ENCODE data around the gene POM121. TPM values are rescaled to one million over a fixed set of nuclear protein-coding genes. Genes with fewer than 3 reads are reported as not detected.
"Not testable (repeated sequence)": the region's sequence is repeated elsewhere in the genome, so short reads cannot be mapped to it uniquely, and the experiment has no call there.

Gene POM121
- total RNA-seq, 4 donors from 2014 or later: 23.4 to 38.2 (median 30.2) TPM

GRCh38 chr7:72948714-72949113 is 23.8 kb downstream of the POM121 start:
- not testable (repeated sequence) for DNase-seq (ENCODE audit: low spot score in 2 of 2); H3K4me3 ChIP-seq; H3K27me3 ChIP-seq; H3K9me3 ChIP-seq; H3K27ac ChIP-seq; H3K4me1 ChIP-seq
- 60% methylated on average over 2 of the region's 23 CpGs for WGBS
- H3K36me3 ChIP-seq: peaks cover 31% of the 10 kb centered on the region

DNA sequence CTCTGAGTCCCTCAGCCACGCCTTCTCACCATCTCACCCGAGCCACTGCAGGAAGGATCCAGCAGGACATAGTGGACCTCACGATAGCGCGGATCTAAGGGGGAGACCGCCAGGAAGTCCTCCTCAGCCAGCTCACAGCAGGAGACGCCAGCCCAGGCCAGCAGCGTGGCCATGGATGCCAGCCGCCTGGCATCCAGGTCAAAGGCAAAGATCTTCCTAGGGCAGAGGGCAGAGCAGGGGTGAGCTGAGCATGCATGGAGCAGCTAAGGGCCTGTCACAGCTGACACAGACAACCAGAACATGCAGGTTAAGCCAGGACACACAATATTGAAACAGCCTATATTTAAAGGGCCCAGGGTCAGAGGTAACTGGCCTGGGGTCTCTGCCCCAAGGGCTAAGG is 24.4 kb downstream of the POM121 start:
- no CpG with 5 or more reads among the region's 9 CpGs for WGBS

GRCh38 chr7:72949686-72950085 is 24.8 kb downstream of the POM121 start:
- 92% methylated on average over 2 of the region's 6 CpGs for WGBS
- H3K36me3 ChIP-seq: peaks cover 31% of the 10 kb centered on the region
- not testable (repeated sequence) for DNase-seq (ENCODE audit: low spot score in 2 of 2); H3K27me3 ChIP-seq; H3K4me1 ChIP-seq; H3K4me3 ChIP-seq; H3K9me3 ChIP-seq; H3K27ac ChIP-seq

More for the DNA sequence above, 24.4 kb downstream of the POM121 start:
- H3K9me3 ChIP-seq; H3K27ac ChIP-seq; H3K4me1 ChIP-seq; H3K27me3 ChIP-seq; DNase-seq (ENCODE audit: low spot score in 2 of 2); H3K4me3 ChIP-seq: not testable (repeated sequence)
- H3K36me3 ChIP-seq: peaks cover 31% of the 10 kb centered on the region

GRCh38 chr7:72950432-72950831 is 25.5 kb downstream of the POM121 start:
- no CpG with 5 or more reads among the region's 6 CpGs for WGBS
- H3K27ac ChIP-seq; DNase-seq (ENCODE audit: low spot score in 2 of 2); H3K9me3 ChIP-seq; H3K4me3 ChIP-seq; H3K27me3 ChIP-seq; H3K4me1 ChIP-seq: not testable (repeated sequence)
- peaks cover 30% of the 10 kb centered on the region for H3K36me3 ChIP-seq

GRCh38 chr7:72953901-72954562 is 29.1 kb downstream of the POM121 start:
- no CpG with 5 or more reads among the region's 43 CpGs for WGBS
- H3K36me3 ChIP-seq; H3K9me3 ChIP-seq; DNase-seq (ENCODE audit: low spot score in 2 of 2); H3K27ac ChIP-seq; H3K4me1 ChIP-seq; H3K27me3 ChIP-seq: not testable (repeated sequence)
- peak overlapping the region; percentile 40 for H3K4me3 ChIP-seq

DNA sequence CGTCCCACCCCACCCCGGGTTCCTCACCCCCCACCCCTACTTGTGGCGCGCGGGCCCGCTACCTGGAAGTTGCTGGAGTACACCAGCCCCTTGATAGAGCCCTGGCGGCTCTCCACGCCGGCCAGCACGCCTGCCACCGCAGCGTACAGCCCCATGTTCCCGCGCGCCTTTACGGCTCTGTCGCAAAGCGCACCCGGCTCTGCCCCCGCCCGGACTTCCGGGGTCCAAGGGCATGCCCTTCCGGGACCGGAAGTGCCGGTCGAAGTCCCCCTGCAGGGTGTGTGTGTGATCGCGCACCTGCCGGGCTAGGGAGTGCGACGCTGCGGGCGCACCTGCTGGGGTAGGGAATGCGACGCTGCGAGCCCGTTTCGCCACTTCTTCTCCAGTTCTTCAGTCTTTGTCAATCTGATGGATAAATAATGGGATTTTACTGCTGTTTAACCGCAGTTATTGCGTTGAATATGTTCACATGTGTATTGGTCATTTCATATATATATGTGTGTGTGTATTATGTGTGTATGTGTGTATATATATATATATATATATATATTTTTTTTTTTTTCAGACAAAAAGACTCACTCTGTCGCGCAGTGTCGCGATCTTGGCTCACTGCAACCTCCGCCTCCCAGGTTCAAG is 29.8 kb downstream of the POM121 start:
- H3K27ac ChIP-seq; DNase-seq (ENCODE audit: low spot score in 2 of 2); H3K27me3 ChIP-seq; H3K36me3 ChIP-seq; H3K4me1 ChIP-seq; H3K9me3 ChIP-seq: not testable (repeated sequence)
- peak overlapping the region; percentile 40 for H3K4me3 ChIP-seq
- WGBS: 0% methylated on average over 3 of the region's 45 CpGs

- H3K36me3 ChIP-seq, H3K9me3 ChIP-seq, H3K4me3 ChIP-seq, H3K4me1 ChIP-seq, H3K27ac ChIP-seq, H3K27me3 ChIP-seq: not testable (repeated sequence)
- no CpG with 5 or more reads among the region's 18 CpGs for WGBS
- peak in 1 of 2 donors; percentile 16 for DNase-seq (ENCODE audit: low spot score in 2 of 2)
These were observed 35.1 kb downstream of the POM121 start for GRCh38 chr7:72960029-72960428.

DNA sequence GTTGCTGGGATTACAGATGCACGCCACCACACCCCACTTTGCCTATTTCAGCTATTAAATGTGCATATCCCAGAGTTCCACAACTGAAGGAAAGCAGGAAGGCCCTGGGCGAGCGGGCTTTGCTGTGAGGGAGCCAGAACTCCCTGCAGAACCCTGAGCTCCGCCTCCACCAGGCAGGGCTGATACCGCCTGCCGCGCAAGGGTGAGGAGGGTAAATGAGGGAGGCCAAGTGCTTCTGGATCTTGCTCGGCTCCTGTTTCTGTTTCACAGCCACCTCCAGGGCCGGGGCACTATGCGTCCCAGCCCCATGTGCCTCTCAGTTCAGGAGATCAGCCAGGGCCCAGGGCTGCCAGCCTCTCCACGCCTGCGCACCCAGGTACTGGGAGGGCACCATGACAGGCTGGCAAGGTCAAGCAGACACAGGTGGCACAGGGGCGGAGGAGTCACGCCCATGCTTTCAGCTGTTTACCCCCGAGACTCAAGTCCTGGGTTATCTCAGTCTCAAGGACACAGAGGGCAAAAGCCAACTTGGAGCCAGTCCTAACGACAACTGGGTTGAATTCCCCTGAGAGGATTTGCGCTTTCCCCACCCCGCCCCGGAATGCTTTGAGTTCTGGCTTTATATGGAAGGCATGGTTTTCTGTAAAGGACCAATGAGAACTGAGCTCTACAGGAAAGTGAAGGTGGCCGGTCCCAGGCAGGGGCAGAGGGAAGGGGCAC is 35.9 kb downstream of the POM121 start:
- H3K9me3 ChIP-seq; H3K4me1 ChIP-seq; DNase-seq (ENCODE audit: low spot score in 2 of 2); H3K27me3 ChIP-seq; H3K4me3 ChIP-seq; H3K36me3 ChIP-seq; H3K27ac ChIP-seq: not testable (repeated sequence)
- WGBS: no CpG with 5 or more reads among the region's 20 CpGs

GRCh38 chr7:72961346-72961650 is 36.4 kb downstream of the POM121 start:
- not testable (repeated sequence) for H3K27ac ChIP-seq; H3K9me3 ChIP-seq; DNase-seq (ENCODE audit: low spot score in 2 of 2); H3K4me1 ChIP-seq; H3K36me3 ChIP-seq; H3K27me3 ChIP-seq; H3K4me3 ChIP-seq
- WGBS: no CpG with 5 or more reads among the region's 9 CpGs

GRCh38 chr7:72963056-72963455 is 38.2 kb downstream of the POM121 start:
- H3K27ac ChIP-seq; H3K9me3 ChIP-seq; H3K4me1 ChIP-seq; H3K4me3 ChIP-seq; DNase-seq (ENCODE audit: low spot score in 2 of 2); H3K36me3 ChIP-seq; H3K27me3 ChIP-seq: not testable (repeated sequence)
- no CpG with 5 or more reads among the region's 8 CpGs for WGBS

DNA sequence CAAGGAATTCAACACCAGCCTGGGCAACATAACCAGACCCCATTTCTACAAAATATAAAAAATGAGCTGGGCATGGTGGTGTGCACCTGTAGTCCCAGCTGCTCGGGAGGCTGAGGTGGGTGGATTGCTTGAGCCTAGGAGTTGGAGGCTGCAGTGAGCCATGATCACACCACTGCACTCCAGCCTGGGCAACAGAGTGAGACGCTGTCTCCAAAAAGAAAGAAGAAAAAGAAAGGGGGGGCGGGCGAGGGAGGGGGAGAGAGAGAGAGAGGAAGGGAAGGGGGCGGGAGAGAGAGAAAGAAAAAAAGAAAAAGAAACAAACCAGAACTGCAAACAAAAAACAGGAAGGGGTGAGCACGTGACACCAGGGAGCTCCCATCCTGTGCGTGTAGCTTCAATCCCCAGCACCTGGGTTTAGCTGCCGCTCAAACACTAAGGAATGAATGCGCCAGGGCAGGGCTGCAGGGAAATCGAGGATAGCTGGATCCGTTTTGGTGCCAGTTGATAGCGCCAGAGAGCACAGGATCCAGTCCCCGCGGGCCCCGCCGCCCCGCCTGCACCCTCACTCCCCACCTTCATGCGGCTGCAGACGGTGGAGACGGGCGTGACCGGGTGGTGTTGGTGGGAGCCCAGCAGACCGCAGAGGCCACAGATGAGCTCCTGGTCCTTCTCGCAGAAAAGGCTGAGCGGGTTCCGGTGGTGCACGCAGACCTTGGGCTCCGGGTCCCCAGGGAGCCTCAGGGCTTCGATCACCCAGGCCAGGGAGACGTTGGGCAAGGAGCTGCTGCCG is 40.5 kb downstream of the POM121 start:
- not testable (repeated sequence) for H3K27me3 ChIP-seq; H3K27ac ChIP-seq; H3K9me3 ChIP-seq; DNase-seq (ENCODE audit: low spot score in 2 of 2); H3K4me1 ChIP-seq; H3K36me3 ChIP-seq; H3K4me3 ChIP-seq
- no CpG with 5 or more reads among the region's 31 CpGs for WGBS

- no CpG with 5 or more reads among the region's 3 CpGs for WGBS
- not testable (repeated sequence) for H3K4me3 ChIP-seq, H3K27ac ChIP-seq, H3K9me3 ChIP-seq, H3K4me1 ChIP-seq, H3K27me3 ChIP-seq, H3K36me3 ChIP-seq
- peak; percentile 24 to 26 for DNase-seq (ENCODE audit: low spot score in 2 of 2)
These were observed 42.0 kb downstream of the POM121 start for GRCh38 chr7:72966892-72967291.

GRCh38 chr7:72968980-72969516 is 44.2 kb downstream of the POM121 start, which contains the start of gene TRIM74:
Gene TRIM74, minus strand, starts transcription at chr7:72969466. Its CDS starts 3,309 bp downstream, at chr7:72966157.
- H3K4me3 ChIP-seq, H3K36me3 ChIP-seq, H3K27me3 ChIP-seq, H3K27ac ChIP-seq, H3K9me3 ChIP-seq, H3K4me1 ChIP-seq: not testable (repeated sequence)
- no CpG with 5 or more reads among the region's 36 CpGs for WGBS
- peak; percentile 21 to 53 for DNase-seq (ENCODE audit: low spot score in 2 of 2)

All from suprapubic skin (tissue), 4 donors.